Nephron (organoid): ENCODE results near the gene SUPT4H1.

Source experiments
- H3K27ac Mint-ChIP-seq, 3 experiments: 2 replicates each; pipeline ENCODE4 v1.8.0; 2020; ENCODE audit warnings: mixed read lengths in 3 of 3, mild to moderate bottlenecking in 2 of 3, moderate library complexity in 1 of 3
- H3K27me3 Mint-ChIP-seq: 2 replicates; pipeline ENCODE4 v1.8.0; 2021; ENCODE audit warnings: low read depth, mild to moderate bottlenecking, moderate library complexity, mixed read lengths
- H3K36me3 Mint-ChIP-seq: 2 replicates; pipeline ENCODE4 v1.8.0; 2020; ENCODE audit warnings: low read depth, mixed read lengths
- H3K4me1 Mint-ChIP-seq: 2 replicates; pipeline ENCODE4 v1.8.0; 2020; ENCODE audit warnings: mixed read lengths
- H3K4me3 Mint-ChIP-seq, 3 experiments: 2 replicates each; pipeline ENCODE4 v1.8.0; 2020; ENCODE audit warnings: mild to moderate bottlenecking in 3 of 3, mixed read lengths in 3 of 3, moderate library complexity in 2 of 3
- H3K9me3 Mint-ChIP-seq: 2 replicates; pipeline ENCODE4 v1.8.0; 2020; ENCODE audit warnings: mixed read lengths
- CTCF ChIP-seq, 3 experiments: fragments of 200-600 bp; sonication (generic); IDR thresholded peaks; one replicate each; pipeline ENCODE4 v1.5.0; 2021; ENCODE audit warnings: antibody characterized with exemption in 3 of 3; ENCODE audit not compliant: unreplicated experiment in 3 of 3

The SUPT4H1 gene

DNA sequence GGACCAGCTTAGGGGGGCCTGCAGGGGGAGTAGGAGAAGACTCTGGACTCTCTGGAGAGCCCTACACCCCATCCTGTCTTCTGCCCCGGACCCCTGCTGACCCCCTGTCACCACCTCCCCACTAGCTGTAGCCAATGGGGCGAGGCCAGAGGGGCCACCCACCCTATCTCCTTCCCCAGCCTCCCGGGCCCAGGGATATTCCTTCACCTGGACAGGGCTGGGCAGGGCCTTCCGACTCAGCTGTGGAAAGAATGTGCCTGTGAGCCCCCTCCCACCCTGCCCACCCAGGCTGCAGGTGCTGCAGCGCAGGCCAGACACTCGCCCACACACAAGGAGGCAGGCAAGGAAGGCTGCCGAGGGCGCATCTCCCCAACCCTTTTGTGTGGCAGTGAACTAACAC, 46.4 kb downstream of the SUPT4H1 start:
- Mint-ChIP-seq H3K27ac (no peak overlapping the region), H3K4me3 (no peak overlapping the region), H3K27me3 (peaks cover 4% of the 10 kb centered on the region), H3K4me1 (peaks cover 8% of the 10 kb centered on the region), H3K36me3 (no peaks in the 10 kb centered on the region), H3K9me3 (no peaks in the 10 kb centered on the region)
- no peak for TF ChIP-seq CTCF (IDR thresholded peaks at IDR 0.05; ENCODE audit: unreplicated experiment in 3 of 3)

- Mint-ChIP-seq H3K4me1 (peaks cover 8% of the 10 kb centered on the region), H3K36me3 (no peaks in the 10 kb centered on the region), H3K4me3 (no peak overlapping the region), H3K9me3 (peaks cover under 1% of the 10 kb centered on the region), H3K27me3 (peaks cover 4% of the 10 kb centered on the region), H3K27ac (no peak overlapping the region)
- no peak for TF ChIP-seq CTCF (IDR thresholded peaks at IDR 0.05; ENCODE audit: unreplicated experiment in 3 of 3)
These were observed 47.1 kb downstream of the SUPT4H1 start for GRCh38 chr17:58304750-58305486.

DNA sequence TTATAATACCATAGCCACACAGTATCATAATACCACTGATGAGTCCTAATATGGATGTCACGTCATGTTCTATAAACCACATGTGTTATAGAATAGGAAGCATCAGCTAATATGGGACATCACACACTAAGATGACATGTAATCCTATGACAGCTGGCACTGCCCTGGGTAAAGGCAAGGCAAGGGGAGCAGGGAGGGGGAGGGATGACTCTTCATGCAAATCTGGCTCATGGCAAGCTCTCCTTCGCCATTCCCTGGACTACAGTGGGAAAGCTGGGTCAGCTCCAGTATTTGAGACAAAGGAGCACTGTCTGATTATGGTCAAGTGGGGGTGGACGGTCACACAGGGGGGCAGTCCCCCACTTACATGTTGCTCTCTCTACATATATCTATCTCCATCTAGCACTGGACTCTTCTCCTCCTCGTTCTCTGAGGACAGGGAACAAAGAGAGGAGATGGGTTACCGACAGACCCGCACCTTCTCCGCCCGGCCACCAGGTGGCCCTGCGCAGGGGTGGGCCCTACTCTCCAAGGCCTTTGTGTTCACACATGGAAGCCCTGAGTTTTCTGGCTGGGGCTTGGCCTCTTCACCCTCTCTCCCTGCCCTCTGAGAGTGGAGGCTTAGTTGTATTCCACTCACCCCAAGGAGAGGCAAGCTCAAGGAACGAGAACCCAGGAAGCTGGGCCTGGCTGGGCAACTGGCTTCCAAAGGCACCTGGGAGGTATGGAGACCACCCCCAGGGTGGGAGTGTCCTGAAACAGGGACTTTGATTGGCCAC, 47.8 kb downstream of the SUPT4H1 start:
- TF ChIP-seq CTCF (IDR thresholded peaks at IDR 0.05; ENCODE audit: unreplicated experiment in 3 of 3) = peak; percentile 49 to 61 (median 56)
- no peak overlapping the region for H3K4me3 Mint-ChIP-seq
- H3K36me3 Mint-ChIP-seq = no peaks in the 10 kb centered on the region
- H3K27me3 Mint-ChIP-seq = peaks cover 4% of the 10 kb centered on the region
- H3K4me1 Mint-ChIP-seq = peaks cover 8% of the 10 kb centered on the region
- no peak overlapping the region for H3K27ac Mint-ChIP-seq
- peaks cover 3% of the 10 kb centered on the region for H3K9me3 Mint-ChIP-seq

GRCh38 chr17:58302919-58303585, 48.9 kb downstream of the SUPT4H1 start:
- peaks cover 4% of the 10 kb centered on the region for H3K27me3 Mint-ChIP-seq
- no peak for TF ChIP-seq CTCF (IDR thresholded peaks at IDR 0.05; ENCODE audit: unreplicated experiment in 3 of 3)
- peaks cover 3% of the 10 kb centered on the region for H3K9me3 Mint-ChIP-seq
- no peak overlapping the region for H3K27ac Mint-ChIP-seq
- H3K36me3 Mint-ChIP-seq = no peaks in the 10 kb centered on the region
- no peak overlapping the region for H3K4me3 Mint-ChIP-seq
- peaks cover 8% of the 10 kb centered on the region for H3K4me1 Mint-ChIP-seq

DNA sequence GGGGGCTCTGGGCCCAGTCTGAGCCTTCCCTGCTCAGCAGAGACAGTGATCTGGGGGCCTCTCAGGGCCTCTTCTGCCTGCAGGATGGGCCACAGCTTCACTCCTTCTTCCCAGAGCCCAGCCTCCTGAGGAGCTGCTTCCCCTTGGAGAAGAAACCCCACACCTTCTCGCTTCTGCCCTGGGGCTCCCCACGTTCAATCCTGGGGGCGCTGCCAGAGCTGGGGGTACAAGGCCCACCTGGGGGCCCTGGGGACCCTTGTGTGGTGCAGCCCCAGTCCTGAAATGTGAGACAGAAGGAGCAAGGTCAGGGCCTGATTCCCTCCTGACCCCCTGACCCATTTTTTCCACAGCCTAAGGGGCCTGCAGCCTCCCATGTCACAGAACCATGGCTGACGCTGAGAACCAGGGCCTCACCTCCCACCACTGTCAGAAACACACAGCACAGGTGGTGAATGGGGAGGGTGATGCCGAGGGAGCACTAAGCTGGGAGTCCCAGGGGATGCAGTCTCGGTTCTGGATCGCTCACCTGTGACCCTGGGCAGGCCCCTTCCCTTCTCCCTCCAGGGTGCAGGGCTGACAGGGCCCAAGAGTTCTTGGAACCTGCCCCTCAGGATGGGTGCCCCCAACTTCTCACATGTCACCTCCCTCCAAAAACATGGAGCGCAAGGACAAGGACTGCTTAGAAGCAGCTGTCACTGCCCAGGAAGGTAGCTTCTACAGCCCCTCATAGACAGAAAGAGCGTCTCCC, 49.7 kb downstream of the SUPT4H1 start:
- peaks cover 3% of the 10 kb centered on the region for H3K9me3 Mint-ChIP-seq
- no peak overlapping the region for H3K4me3 Mint-ChIP-seq
- no peak overlapping the region for H3K27ac Mint-ChIP-seq
- TF ChIP-seq CTCF (IDR thresholded peaks at IDR 0.05; ENCODE audit: unreplicated experiment in 3 of 3) = no peak
- peaks cover 1% of the 10 kb centered on the region for H3K27me3 Mint-ChIP-seq
- H3K4me1 Mint-ChIP-seq = peaks cover 8% of the 10 kb centered on the region
- H3K36me3 Mint-ChIP-seq = no peaks in the 10 kb centered on the region
